HG02981 (cell line): ENCODE measurements around the gene SEC24D.

Source experiments
- ATAC-seq: cut with Tn5 transposase; IDR thresholded peaks from one replicate; pipeline ENCODE4 v1.9.1; 2021; ENCODE audit warnings: mild to moderate bottlenecking, moderate library complexity; ENCODE audit not compliant: unreplicated experiment

Gene SEC24D

DNA sequence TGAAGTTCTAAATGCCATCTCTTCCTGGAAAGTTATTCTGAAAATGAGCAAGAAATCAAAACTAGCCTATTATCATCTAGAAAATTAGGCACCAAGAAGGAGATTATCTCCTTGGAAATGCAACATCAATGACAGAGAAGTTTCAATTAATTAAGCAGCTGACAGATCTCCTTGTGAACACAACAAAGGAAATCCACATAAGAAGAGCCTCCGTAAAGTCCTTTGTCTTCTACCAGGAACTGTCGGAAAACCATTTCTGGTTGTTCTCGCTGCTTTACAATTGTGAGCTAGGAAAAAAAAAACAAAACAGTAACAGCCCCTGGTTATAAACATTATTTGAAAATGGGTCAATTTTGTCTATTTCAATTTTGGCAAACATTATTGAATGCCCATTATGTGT is 112.6 kb downstream of the SEC24D start:
- no peak for ATAC-seq

DNA sequence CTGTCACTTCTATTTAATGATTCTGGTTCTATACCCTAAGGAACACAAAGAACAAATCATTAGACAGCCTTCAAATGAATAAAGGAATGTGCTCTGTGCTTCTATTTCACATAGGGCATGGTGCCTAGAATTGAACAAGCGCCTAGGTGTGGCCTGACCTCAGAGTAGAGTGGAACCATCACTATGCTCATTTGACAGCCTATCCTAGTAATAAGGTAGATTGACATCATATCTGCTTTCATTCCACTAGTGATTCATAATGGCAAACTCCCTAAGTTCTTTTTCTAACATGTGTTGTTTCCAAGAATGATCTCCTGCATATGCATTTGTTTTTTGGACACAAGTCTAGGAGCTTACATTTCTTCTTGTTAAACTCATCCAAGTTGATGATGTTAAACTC is 114.2 kb downstream of the SEC24D start:
- ATAC-seq, result no peak

DNA sequence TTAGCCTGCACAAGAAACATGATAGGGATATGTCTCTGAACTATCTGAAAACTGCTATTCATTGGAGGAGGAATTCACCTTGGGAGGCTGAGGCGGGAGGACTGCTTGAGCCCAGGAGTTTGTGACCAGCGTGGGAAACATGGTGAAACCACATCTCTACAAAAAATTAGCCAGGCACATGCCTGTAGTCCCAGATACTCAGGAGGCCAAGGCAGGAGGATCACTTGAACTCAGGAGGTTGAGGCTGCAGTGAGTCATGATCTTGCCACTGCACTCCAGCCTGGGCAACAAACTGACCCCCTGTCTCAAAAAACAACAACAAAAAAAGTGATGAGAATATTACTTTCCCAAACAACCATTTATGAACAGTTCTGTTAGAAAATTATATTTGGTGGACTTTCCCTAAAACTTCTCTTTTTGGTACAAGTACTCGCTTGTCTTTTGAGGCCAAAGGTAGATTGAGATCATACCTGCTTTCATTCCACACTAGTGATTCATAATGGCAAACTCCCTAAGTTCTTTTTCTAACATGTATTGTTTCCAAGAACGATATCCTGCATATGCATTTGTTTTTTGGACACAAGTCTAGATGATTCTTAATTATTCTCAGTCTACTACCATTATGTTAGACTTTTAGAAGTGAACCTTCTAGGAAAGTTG is 117.3 kb downstream of the SEC24D start:
- no peak for ATAC-seq

DNA sequence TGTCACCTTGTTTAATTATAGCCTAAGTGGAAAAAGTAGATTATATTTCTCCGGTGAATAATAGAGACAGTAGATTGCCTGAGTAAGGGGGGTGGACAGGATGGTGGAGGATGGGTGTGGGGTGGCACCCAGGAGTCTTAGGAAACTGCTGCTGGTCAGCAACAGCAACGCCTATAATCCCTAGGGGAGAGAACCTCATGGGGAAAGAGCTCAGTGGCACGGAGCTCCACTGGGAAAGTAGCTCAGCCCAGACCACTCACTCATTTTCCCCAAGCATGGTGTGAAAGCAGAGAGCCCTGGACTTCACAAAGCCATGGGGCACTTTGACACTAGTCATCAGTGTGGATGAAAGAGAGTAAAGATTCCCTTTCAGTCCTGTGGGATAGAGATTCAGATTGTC is 119.6 kb downstream of the SEC24D start:
- ATAC-seq, result no peak

DNA sequence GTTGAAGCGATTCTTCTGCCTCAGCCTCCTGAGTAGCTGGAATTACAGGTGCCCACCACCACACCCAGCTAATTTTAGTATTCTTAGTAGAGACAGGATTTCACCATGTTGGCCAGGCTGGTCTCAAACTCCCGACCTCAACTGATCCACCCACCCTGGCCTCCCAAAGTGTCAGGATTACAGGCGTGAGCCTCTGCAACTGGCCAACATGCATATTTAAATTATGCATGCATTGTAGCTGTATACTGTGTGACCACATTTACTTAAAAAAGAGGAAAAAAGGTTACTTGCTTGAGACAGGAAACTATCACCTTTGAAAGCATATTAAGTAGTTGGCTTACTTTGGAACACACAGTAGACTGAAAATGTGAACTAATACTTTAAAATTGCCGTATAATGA is 121.2 kb downstream of the SEC24D start:
- ATAC-seq, result no peak

DNA sequence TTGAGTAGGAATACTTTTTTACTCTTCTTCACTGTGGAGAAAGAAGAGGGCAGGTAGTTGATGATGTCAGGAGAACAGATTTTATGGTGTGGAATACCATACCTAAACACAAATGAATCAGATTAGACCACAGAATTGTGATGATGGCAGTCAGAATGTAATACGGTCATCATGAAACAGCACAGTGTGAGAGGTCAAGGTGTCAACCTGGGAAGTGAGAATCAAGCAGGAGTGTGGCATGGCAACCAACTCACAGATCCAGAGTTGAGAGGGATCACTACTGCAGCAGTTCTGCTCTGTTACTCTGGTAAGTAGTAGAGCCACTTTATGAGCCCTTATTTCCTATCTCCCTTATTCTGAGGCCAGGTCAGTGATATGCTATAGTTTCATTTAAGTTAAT is 123.1 kb downstream of the SEC24D start:
- ATAC-seq, result peak; percentile 73

DNA sequence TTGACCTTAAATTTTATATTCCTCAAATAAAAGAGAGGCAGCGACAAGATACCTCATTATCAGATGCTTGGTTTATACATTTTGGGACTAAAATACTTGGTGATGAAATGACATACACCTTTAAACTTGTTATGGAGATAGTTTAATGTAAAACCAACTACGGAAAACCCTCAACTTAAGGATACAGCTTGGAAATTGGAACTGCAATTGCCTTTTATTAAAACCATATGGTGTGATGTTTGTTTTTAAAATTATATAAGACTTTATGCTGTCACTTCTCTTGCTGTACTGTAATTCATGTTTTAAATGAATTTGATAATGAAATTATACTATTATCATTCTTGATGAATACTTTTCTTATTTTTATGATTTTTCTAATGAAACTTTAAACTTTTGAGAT is 124.9 kb downstream of the SEC24D start:
- no peak for ATAC-seq

DNA sequence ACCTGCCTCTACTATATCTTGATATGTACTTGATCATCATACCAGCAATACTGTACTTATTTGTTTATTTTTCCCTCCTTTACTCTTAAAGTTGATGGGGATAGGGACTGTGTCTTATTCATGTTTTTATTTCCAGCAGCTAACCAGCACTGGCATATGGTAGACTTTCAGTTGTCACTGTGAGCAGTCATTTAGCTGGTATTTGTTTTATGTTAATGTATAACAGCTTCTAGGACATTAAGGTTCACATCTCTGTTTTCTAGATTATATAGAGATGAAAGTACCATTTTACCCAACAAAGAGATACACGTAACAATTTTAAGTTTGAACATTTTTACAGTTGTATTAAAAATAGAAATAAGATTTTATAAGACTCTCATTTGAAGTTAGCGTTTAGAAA is 132.8 kb downstream of the SEC24D start:
- ATAC-seq, result no peak

DNA sequence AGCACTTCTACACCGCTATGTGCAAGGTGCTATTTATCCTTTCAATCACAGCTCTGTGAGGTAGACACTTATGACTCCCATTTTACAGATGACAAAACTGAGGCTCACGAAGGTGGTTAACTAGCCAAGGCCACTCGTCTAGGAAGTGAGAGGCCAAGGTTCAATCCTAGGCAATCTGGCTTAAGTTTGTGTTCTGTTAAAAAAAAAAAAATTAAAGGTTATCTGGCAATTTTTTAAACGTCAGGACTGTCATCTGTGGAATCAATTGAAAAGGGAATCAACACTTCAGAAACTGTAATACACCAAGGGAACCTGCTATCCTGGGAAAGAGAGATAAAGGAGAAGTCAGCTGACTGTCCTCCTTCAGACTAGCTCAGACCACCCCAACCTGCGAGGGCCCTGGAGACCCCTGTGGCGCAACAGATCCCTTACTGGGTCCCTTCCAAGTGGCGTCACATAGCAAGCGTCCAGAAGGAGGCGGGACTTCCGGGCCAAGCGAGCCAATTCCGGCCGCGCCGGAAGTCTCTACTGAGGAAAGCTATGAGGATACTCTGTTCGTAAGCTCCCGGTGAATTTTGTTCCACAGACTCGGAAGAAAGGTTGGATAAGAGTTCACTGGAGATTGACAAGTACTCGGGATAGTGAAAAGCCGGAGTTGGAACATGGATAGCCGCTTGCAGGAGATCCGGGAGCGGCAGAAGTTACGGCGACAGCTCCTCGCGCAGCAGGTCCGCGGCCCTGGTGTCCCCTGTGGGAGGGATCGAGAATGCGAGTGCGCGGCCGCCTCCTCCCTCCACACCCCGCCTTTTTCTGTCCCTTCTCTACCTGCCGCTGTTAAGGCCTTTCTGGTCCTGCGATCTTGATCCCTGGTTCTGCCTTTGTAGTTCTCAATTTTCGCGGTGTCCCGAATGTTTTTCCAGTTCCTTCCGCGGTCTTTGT is 150.8 kb downstream of the SEC24D start, which contains the start of gene METTL14:
TSS of gene METTL14 (plus strand) at position 520 of the 939 bp plus-strand sequence. CDS start at position 663, 143 bp downstream.
- ATAC-seq, result peak; percentile 99

DNA sequence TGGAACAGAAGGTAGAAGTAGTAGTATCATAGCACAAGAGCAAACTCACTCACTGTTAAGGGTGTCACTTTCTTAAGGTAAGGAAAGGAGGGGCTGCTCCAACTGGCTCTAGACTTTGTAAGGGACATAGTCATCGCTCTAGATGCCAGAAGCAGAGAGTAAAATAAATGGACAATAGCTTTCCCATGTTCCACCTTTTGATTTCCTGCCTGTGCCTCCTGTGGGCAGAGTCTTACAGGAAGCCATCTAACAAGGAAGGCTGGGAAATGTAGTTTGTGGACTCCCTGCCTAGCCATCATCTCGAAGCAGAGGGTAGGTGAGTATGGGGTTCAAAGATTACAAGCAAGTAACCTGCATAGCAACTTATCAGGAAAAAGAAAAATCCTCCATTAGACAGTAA is 152.4 kb downstream of the SEC24D start:
- no peak for ATAC-seq

DNA sequence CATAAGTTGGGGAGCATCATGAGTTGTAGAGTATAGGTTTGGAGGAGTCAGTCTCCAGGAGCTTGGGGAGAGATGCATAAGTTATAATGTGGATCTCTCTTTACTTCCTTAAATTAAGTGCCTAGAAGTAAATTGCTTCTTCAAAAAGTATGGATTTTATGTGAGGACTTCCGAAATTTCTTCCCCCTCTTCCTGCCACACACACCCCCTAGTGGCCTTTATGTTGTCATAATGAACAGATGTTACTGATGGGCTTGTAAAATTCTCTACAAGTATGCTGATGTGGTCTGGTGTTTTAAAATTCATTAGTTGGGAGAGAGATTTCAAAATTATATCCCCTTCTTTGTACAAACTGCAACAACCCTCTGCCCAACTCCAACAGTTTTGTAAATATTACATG is 153.0 kb downstream of the SEC24D start:
- ATAC-seq, result no peak

DNA sequence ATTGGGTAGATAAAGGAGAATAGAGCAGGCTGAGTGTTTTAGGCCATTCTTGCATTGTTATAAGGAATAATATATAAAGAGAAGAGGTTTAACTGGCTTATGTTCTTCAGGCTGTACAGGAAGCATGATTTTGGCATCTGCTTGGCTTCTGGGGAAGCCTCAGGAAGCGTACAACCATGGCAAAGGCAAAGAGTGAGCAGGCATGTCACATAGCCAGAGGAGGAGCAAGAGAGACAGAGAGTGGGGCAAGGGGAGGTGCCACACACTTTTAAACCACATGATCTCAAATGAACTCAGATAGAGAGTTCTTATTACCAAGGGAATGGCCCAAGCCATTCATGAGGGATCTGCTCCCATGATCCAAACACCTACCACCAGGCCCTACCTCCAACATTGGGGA is 155.1 kb downstream of the SEC24D start:
- no peak for ATAC-seq

DNA sequence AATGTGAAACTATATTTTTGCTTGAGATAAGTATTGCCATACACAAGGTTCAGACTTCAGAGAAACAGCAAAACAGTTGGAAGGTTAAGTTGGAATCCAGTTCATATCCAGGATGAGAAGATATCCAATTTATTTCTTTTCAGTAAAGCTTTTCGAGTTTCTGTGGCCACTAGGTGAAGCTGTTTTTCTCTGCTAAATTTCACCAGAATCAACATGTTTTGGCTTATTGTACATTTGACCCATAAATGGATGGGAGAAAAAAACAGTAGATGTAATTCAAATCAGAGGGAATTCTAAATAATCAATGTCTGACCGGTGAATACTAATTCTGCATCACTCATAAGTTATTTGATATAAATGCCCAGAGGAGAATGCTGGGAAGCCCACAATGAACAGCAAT is 159.8 kb downstream of the SEC24D start:
- no peak for ATAC-seq
